RCC 7860 (cell line): ENCODE results near the gene PRSS21.

ENCODE experiments used
- DNase-seq: peaks from one replicate; pipeline ENCODE4 v3.0.0-alpha.2; 2015; ENCODE audit warnings: low spot score
- FAIRE-seq: peaks from 2 replicates; lab custom pipeline; 2012; peaks lifted over from hg19 to GRCh38; lab: Jason Lieb, UNC

Gene PRSS21

GRCh38 chr16:2803545-2804195, 13.4 kb upstream of the PRSS21 start:
- DNase-seq (no peak), FAIRE-seq (no peak)

- FAIRE-seq (no peak), DNase-seq (no peak)
Observed at GRCh38 chr16:2804728-2805127, 12.3 kb upstream of the PRSS21 start.

- FAIRE-seq: no peak
- DNase-seq: no peak
Observed at GRCh38 chr16:2806286-2806685, 10.8 kb upstream of the PRSS21 start.

DNA sequence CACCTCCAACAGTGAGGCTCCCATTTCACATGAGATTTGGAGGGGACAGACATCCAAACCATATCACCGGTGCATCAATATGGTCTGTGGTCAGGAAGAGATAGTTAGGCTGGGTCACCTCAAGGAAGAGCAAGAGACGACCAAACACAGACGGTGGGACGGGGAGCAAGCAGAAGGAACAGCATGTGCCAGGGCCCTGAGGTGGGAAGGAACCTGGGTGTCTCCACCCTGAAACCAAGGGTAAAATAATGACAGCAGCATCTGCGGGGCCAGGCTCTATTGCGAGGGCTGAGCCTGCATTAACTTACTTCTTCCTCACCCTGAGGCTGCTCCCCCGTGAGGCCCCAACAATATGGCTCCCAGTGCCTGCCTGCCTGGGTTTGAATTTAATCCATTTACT, 8.9 kb upstream of the PRSS21 start:
- no peak for DNase-seq
- no peak for FAIRE-seq

- no peak for FAIRE-seq
Observed at GRCh38 chr16:2809149-2809760, 7.8 kb upstream of the PRSS21 start.

DNA sequence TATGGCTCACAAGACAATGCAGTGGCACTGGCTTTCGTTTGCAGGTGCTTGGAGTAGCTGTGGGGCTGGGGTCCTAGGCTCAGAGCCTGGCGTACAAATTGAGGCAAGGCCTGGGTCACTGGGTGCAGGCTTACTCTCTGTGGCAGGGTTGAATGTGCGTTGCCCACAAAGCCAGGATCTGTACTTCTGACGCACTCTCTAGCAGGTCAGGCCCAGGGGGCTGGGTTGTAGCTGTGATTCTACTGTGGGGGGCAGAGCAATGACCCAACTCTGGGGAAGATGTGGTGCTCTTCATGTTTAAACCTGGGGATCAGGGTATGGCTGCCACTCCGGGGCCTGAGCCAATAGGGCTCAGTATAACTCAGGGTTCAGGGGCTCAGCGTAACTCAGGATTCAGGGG, 6.4 kb upstream of the PRSS21 start:
- FAIRE-seq (no peak), DNase-seq (no peak)

More at GRCh38 chr16:2809149-2809760, 7.8 kb upstream of the PRSS21 start:
- no peak for DNase-seq

DNA sequence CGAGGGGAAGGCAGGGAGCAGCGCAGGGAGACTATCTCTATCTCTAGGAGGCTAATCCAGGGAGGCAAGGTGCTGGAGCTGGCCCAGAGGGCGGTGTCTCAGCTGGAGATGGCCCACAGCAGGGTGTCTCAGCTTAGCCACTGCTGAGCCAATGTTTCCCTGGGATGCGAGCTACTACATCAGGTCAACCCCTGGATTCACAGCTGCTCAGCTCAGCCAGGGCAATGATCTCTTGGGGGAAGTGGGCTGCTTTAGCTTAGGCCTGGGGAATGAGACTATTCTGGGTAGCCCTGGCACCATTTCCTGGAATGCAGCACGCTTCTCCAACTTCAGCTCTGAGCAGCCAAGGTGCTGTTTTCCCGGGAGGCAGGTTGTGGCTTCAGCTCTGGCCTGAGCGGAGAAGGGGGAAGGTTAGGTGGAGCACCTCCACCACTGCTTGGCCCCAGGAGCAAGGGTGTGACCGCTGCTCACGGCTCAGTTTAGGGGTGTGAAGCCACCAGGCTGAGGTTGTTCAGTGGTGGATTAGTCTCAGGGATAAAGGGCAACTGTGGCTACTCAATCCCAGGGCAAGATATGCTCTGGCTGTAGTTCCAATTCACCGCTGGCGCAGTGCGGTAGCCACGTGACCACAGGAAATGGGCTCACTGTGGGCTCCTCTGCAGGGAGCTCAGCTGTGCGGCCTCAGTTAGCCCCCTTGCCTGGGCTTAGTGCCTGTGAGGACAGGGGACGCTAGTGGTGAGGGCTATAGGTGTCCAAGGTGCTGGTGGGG, 5.2 kb upstream of the PRSS21 start:
- FAIRE-seq: no peak

DNA sequence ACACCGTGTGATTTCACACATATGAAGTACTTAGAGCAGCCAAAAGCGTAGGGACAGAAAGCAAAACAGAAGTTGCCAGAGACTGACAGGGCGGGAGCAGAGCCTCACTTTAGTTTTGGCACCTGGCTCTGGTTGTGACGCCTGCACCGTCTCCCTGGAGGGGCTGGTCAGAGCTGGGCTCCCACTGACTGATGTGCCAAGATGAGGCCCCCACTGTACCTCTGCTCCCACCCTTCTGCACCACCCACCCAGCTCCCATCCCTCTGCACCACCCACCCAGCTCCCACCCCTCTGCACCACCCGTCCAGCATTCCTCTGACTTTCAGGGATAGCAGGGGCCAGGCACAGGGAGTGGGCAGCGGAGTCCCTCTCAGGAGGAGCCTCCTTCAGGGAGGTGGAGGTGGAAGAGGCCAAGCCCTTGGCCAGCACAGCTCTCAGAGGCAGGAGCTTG, 3.2 kb upstream of the PRSS21 start:
- DNase-seq: no peak

More for the DNA sequence above, 5.2 kb upstream of the PRSS21 start:
- no peak for DNase-seq

DNA sequence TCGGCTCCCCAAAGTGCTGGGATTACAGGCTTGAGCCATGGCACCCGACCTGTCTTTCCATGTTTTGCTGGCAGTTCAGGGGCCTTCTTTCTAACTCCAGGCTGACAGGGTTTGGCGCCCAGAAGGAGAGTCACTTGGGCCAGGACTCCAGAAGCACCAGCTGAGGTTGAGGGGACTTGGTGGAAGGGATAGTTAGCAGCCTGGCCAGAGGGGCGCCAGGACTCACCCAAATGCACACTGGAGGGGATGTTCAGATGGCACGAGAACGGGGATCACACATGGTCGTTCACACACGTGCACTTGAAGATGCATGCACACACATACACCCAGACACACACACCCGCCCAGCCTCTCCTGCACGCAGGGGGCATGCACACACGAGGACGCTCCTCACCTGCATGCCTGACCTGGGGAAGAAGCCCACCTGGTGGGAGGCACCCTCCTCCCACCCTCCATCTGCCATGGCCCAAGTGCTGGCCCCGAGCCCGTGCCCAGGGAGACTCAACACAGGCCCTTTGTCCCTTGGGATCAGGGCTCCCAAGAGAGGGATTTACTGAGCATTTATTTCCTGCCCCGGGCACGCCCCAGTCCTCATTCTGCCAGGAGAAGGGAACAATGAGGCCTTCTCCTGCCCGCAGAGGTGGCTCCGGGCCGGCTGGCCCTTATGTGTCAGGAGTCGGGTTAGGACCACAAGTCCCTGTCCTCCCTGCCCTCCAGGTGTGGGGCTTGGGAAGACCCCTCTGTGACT, 2.3 kb upstream of the PRSS21 start:
- DNase-seq (no peak), FAIRE-seq (no peak)

More for the DNA sequence above, 3.2 kb upstream of the PRSS21 start:
- no peak for FAIRE-seq

DNA sequence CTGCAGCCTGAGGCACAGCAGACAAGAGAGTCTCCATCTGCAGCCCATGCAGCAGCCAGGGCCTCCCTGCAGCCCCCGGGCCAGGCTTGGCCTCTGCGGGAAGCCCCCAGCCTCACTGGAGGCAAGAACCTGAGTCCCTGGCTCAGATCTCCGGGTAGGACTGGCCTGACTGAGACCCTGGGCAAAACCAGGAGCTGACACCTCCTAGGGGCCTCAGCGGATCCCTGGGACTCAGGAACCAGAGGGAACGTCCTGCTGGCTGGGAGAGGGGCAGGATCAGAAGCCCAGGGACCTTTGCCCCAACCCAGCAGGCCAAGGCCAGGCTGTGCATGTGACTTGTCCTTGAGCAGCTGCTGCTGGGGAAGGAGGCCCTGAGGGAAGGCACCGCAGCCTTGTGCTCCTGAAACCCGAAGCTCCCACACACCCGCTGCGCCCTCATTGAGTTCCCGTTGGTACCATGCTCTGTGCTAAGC, 1.7 kb upstream of the PRSS21 start:
- DNase-seq: no peak
- FAIRE-seq: no peak

GRCh38 chr16:2817340-2818271, 569 bp downstream of the PRSS21 start:
- no peak for FAIRE-seq
- DNase-seq: no peak

GRCh38 chr16:2818272-2818876, 1.3 kb downstream of the PRSS21 start:
- no peak for FAIRE-seq
- DNase-seq: no peak

GRCh38 chr16:2819179-2819938, 2.3 kb downstream of the PRSS21 start:
- no peak for DNase-seq
- no peak for FAIRE-seq

DNA sequence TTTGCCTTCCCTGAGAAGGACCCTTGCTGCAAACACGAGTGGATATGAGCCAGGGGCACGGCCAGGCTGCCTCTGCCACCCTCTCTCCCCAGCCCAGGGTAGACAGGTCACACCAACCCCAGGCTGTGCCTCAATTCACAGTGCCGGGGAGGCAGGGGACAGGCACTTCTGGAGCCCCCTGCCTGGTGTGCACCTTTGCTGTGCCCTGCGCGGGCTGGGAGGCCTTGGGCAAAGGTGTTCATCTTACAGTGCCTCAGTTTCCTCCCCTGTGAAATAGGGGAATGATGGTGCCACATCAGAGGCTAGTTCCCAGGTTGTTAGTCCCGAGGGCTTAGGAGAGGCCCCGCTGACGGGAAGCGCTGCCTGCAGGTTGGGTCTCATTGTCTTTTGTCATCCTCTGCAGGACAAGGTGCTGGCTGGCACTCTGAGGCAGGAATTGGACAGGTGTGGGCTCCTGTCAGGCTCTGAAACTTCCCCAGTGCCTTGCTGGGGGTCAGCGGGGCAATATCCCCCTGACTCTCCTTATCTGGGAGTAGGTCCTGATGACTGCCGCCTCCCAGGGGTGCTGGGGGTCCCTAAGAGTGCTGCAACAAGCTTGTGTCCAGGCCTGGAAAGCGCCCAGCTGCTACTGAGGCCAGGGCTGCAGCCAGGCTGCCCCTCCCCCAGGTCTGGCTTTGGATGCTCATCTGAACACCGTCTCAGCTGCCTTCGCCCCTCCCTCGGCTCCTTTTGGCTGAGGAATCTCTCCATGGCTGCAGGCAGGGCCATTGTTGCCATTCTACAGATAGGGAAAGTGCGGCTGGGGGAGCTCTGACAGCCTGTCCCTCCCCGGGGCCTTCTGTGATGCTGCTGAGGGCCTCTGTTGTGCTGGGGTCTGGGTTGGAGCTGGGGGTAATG, 3.1 kb downstream of the PRSS21 start:
- no peak for DNase-seq
- FAIRE-seq: no peak

GRCh38 chr16:2820836-2821486, 3.9 kb downstream of the PRSS21 start:
- no peak for FAIRE-seq
- DNase-seq: no peak

- FAIRE-seq: no peak
- DNase-seq: no peak
Observed at GRCh38 chr16:2821487-2822157, 4.6 kb downstream of the PRSS21 start.

DNA sequence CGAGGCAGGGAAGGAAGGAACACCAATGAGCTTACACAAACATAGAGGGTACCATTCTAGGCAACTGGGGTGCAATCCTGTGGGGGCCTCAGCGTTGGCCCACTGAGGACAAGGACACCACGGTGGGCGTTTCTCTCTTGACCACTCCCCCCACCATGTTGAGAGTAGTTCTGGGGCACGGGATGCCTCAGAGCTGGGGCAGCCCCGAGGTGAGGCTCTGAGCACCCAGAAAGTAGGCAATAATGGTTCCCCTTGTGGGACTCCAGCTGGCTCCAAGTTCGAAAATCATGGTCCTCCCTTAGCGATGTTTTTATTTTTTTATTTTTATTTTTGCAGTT, 5.1 kb downstream of the PRSS21 start:
- no peak for FAIRE-seq

More for the DNA sequence above, 5.1 kb downstream of the PRSS21 start:
- DNase-seq: no peak
